Measurements from ENCODE around the gene CEP76.
"Not testable (repeated sequence)": the region's sequence is repeated elsewhere in the genome, so short reads cannot be mapped to it uniquely, and the experiment has no call there.

CEP76 gene

DNA sequence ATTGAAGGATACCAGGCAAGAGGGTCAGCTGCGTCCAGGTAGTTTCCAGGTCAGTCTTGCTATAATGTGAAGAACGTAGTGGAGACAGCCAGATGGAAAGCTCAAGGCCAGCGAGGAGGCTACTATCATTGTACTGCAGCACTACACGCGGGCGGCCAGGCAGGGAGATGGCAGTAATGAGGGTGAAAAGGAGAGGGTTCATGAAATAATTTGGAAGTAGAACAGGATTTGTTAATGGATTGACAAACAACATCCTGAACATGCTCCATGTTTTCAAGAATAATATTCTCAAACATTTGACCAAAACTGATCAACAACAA lies 61.7 kb downstream of the CEP76 start:
- no peak for DNase-seq

DNA sequence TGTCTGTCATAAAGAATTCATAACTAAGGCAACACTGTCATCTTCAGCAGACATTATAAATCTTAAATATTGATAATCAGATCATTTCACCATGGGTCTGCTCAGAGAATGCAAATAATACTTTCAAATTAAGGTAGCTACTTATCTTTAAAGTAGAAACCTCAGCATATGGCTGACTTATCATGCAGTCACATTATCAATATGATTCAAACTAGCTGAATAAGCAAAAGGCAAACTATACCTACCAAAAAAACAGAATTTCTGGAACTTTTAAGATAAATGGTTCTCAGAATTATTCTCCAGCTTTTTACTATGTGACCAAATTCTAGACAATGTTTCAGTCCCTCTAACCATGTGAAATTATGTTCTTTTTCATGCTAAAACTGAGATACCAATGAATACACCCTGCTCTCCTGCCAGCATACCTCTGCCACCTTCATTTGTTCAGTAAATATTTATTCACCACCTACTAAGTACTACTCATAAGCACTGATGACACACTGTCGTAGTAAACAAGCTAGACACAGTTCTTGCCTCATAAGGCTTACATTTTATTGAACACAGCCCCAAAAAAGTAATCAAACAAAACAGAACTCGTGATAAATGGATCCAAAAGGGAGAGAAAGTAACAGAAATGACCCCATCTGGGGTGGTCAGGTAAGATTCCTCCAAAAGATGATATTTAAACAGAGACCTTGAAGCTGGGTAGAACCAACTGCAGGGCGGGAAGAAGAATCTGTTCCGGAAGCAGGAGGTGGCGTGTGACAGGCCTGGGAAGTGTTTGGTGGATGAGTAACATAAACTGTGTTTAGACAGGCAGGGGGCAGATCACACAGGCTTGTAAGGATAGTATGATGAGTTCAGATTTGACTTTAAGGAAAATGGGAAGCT lies 62.3 kb downstream of the CEP76 start:
- no peak for DNase-seq

DNA sequence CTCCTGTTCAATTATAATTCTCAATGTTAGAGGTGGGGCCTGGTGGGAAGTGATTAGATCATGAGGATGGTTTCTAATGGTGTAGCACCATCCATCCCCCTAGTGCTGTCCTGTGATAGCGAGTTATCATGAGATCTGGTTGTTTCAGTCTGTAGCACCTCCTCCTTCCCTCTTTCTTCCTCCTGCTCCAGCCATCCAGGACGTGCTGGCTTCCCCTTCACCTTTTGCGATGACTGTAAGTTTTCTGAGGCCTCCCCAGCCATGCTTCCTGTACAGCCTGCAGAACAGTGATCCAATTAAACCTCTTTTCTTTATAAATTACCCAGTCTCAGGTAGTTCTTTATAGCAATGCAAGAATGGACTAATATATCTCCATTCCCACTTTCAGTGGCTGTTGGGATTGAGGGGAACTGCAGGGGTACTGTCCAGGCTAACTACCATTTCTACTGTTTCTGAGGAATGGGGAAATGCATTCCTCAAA lies 63.8 kb downstream of the CEP76 start:
- no peak for DNase-seq

DNA sequence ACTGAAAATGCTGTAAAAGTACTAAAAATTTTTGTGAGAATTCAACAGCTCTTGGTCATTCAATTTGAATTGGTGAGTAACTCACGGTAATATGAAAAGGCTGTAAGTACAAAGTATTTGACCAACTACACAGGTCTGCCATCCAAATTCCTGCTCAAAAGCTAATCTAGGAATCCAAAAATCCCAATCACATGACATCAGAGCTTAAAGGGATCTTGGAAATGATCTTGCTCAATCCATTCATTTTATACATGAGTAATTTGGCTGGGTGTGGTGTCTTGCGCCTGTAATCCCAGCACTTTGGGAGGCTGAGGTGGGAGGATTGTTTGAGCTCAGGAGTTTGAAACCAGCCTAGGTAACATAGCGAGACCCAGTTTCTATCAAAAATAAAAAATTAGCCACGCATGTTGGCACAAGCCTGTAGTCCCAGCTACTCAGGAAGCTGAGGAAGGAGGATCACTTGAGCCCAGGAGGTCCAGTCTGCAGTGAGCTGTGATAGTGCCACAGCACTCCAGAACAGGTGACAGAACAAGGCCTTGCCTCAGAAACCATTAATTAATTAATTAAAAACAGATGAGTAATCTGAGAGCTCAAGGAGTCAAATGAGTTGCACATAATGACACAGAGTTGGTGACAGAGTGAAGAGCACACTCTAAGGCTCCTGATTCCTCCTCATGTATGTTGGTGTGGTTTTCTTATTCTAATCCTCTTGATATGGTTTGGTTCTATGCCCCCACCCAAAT lies 64.5 kb downstream of the CEP76 start:
- DNase-seq: no peak

DNA sequence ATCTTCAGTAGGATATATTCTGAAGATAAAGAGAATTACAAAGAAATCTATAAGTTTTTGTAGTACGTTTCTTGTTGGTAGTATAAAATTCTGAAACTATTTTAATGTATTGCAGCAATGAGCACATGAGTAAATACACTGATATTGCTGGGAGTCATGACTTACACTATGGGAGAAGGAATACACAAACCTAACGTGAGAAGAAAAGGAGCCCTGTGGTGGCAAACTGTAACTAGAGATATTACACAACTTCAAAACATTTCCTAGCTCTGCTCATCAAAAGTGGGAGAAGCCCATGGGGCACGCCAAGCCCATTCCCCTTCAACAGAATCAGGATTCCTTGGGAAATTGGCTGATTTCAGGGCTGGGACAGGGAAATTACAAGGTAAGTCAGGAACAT lies 65.1 kb downstream of the CEP76 start:
- no peak for DNase-seq

DNA sequence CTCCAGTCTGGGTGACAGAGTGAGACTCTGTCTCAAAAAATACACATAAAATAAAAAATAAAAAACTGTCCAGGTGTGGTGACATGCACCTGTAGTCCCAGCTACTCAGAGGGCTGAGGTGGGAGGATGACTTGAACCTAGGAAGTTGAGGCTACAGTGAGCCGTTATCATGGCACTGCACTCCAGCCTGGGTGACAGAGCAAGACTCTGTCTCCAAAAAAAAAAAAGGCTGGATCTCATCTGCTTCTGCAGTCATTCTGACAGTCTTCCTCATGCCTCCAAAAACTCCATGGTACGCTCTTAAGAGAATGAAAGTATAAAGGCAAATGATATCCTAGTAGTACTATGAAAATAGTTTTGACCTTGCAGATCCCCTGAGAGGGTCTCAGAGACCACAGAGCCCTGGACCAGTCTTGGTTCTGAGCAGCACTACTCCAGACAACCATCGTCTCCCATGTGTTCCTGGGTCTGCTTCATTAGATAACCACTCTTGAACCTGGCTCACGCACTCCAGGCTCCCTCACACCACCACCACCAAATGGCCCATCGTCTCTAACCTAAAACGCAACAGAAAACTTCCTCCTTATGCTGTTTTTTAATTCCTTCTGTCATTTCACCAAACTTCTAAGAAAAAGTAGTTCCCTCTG lies 70.6 kb downstream of the CEP76 start:
- no peak for DNase-seq

DNA sequence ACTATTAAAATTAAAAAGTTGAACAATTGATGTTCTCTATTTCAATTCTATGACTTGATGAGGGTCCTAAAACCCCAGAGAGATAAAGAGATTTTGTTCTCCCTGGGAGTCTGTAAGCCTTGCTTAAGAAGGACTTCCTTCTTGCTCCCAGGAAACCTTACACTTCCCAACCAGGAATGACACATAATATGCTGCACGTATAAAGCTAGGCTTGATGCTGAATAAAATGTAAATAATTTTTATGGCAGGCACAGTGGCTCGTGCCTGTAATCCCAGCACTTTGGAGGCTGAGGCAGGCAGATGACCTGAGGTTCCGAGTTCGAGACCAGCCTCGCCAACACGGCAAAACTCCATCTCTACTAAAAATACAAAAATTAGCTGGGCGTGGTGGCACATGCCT lies 72.4 kb downstream of the CEP76 start:
- DNase-seq: no peak

DNA sequence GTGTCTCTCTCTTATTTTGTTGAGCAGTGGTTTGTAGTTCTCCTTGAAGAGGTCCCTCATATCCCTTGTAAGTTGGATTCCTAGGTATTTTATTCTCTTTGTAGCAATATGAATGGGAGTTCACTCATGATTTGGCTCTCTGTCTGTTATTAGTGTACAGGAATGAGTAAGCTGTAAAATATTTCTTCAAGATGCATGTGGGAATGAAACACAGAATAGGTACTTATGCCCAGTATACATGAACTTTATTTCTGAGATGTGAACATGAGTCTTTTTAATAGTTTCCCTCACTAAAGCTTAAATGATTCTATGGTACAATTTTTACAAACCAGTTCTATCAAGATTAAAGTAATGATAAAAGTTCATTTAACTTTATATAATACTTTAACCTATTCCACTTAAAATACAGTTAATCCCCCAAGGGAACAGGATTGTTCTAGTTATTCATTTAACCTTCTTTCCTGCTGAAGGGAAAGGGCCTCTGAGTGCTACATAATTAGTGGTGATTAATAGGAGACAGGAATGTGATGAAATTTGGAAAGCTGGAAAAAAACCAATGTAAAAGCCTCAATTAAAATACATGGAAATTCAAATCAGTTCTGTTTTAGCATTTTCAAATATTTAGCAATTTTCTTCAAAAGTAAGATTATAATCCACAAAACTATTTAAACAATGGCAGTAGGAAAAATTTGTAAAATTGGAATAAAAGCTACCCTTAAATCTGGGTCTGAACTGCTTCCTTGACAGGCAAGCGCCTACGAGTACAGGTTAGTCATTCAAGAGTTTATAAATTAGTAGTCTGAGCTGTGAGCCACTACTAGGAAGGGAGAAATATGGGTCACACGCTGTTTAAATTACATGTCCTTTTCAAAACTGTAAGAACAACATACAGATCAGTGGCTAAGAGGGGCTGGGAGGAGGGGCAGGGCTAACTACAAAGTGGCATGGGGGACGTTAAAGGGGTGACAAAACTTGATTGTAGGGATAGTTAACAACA lies 73.5 kb downstream of the CEP76 start:
- no peak for DNase-seq

DNA sequence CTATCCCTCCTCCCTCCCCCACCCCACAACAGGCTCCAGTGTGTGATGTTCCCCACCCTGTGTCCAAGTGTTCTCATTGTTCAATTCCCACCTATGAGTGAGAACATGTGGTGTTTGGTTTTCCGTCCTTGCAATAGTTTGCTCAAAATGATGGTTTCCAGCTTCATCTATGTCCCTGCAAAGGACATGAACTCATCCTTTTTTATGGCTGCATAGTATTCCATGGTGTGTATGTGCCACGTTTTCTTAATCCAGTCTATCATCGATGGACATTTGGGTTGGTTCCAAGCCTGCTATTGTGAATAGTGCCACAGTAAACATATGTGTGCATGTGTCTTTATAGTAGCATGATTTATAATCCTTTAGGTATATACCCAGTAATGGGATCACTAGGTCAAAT lies 75.3 kb downstream of the CEP76 start:
- DNase-seq: not testable (repeated sequence)

DNA sequence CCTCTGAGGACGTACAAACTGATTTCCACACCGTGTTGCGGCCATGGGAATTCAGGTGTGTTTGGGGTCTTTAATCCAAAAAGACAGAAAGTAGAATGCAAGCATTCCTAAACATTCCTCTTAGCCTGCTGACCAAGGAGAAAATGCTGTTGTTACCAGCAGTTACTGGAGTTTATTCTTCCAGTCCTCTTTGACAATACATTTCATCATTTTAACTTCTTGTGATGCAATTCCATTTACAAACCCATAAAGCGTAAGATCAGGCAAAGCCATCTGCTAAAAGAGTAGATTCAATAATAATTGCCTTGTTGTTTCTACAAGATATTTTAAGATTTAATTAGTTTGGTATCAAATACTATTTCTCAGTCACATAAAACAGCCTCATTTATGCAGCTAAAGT lies 77.3 kb downstream of the CEP76 start:
- peak in 2 of 4 experiments; percentile 22 to 29 for DNase-seq

All from suppressor macrophage (primary cell).